ENCODE results near the gene LRP3. TPM values are rescaled to one million over a fixed set of nuclear protein-coding genes. Genes with fewer than 3 reads are reported as not detected.

LRP3 gene
- polyA plus RNA-seq, 1 donor from 2014 or later = 60.1 TPM

GRCh38 chr19:33168528-33168927 is 25.6 kb upstream of the LRP3 start:
- TF ChIP-seq REST (IDR thresholded peaks at IDR 0.05; ENCODE audit: borderline replicate concordance) (no peak), TAF1 (IDR thresholded peaks at IDR 0.05; ENCODE audit: low read depth) (no peak)
- Histone ChIP-seq H3F3A (ENCODE audit: insufficient read depth, low read length, poor library complexity, severe bottlenecking) (no peaks in the 10 kb centered on the region), H3K9me3 (ENCODE audit: low read length) (peaks cover 5% of the 10 kb centered on the region), H3K4me2 (ENCODE audit: low read length) (no peak overlapping the region), H3K27me3 (ENCODE audit: insufficient read depth, low read depth, low read length) (no peaks in the 10 kb centered on the region), H3K27ac (ENCODE audit: low read length) (no peak overlapping the region), H3K9ac (ENCODE audit: low read length) (no peak overlapping the region), H3K9me2 (ENCODE audit: insufficient read depth, low read length) (no peaks in the 10 kb centered on the region), H3K4me3 (ENCODE audit: low read length) (no peak overlapping the region), H4K20me1 (ENCODE audit: insufficient read depth) (no peaks in the 10 kb centered on the region), H3K36me3 (ENCODE audit: insufficient read depth, low read length) (no peaks in the 10 kb centered on the region), H3K79me2 (replicated peaks; ENCODE audit: insufficient read depth, low read length) (no peaks in the 10 kb centered on the region), H2AFZ (ENCODE audit: low read depth, low read length) (no peak overlapping the region)

GRCh38 chr19:33171222-33171795 is 22.8 kb upstream of the LRP3 start:
- TF ChIP-seq MXI1 (conservative IDR thresholded peaks at IDR 0.05; ENCODE audit: poor library complexity, severe bottlenecking) (no peak), EP300 (conservative IDR thresholded peaks at IDR 0.05; ENCODE audit: poor library complexity, severe bottlenecking) (no peak), RAD21 (conservative IDR thresholded peaks at IDR 0.05) (no peak), CTCF (IDR thresholded peaks at IDR 0.05; ENCODE audit: poor library complexity, severe bottlenecking) (no peak), POLR2AphosphoS5 (IDR thresholded peaks at IDR 0.05) (no peak)
- H3K9ac ChIP-seq (ENCODE audit: low read length) = no peak overlapping the region
- H3K9me2 ChIP-seq (ENCODE audit: insufficient read depth, low read length) = no peaks in the 10 kb centered on the region
- peaks cover 5% of the 10 kb centered on the region for H3K9me3 ChIP-seq (ENCODE audit: low read length)
- no peaks in the 10 kb centered on the region for H3K79me2 ChIP-seq (replicated peaks; ENCODE audit: insufficient read depth, low read length)
- H3F3A ChIP-seq (ENCODE audit: insufficient read depth, low read length, poor library complexity, severe bottlenecking) = no peaks in the 10 kb centered on the region
- no peaks in the 10 kb centered on the region for H3K27me3 ChIP-seq (ENCODE audit: insufficient read depth, low read depth, low read length)
- no peak overlapping the region for H3K4me2 ChIP-seq (ENCODE audit: low read length)
- H3K4me3 ChIP-seq (ENCODE audit: low read length) = no peak overlapping the region
- H3K27ac ChIP-seq (ENCODE audit: low read length) = no peak overlapping the region
- no peaks in the 10 kb centered on the region for H3K36me3 ChIP-seq (ENCODE audit: insufficient read depth, low read length)
- no peaks in the 10 kb centered on the region for H4K20me1 ChIP-seq (ENCODE audit: insufficient read depth)
- no peak overlapping the region for H2AFZ ChIP-seq (ENCODE audit: low read depth, low read length)

- Histone ChIP-seq H3K9ac (ENCODE audit: low read length) (no peak overlapping the region), H3F3A (ENCODE audit: insufficient read depth, low read length, poor library complexity, severe bottlenecking) (no peaks in the 10 kb centered on the region), H3K9me2 (ENCODE audit: insufficient read depth, low read length) (no peaks in the 10 kb centered on the region), H3K4me2 (ENCODE audit: low read length) (no peak overlapping the region), H3K79me2 (replicated peaks; ENCODE audit: insufficient read depth, low read length) (no peaks in the 10 kb centered on the region), H4K20me1 (ENCODE audit: insufficient read depth) (no peaks in the 10 kb centered on the region), H2AFZ (ENCODE audit: low read depth, low read length) (no peak overlapping the region), H3K36me3 (ENCODE audit: insufficient read depth, low read length) (no peaks in the 10 kb centered on the region), H3K27ac (ENCODE audit: low read length) (no peak overlapping the region), H3K9me3 (ENCODE audit: low read length) (peaks cover 5% of the 10 kb centered on the region), H3K27me3 (ENCODE audit: insufficient read depth, low read depth, low read length) (no peaks in the 10 kb centered on the region), H3K4me3 (ENCODE audit: low read length) (no peak overlapping the region)
- no peak for TF ChIP-seq REST (IDR thresholded peaks at IDR 0.05; ENCODE audit: borderline replicate concordance)
- TF ChIP-seq POLR2AphosphoS5 (IDR thresholded peaks at IDR 0.05) = no peak
- TF ChIP-seq EP300 (conservative IDR thresholded peaks at IDR 0.05; ENCODE audit: poor library complexity, severe bottlenecking) = no peak
- no peak for TF ChIP-seq EZH2 (IDR thresholded peaks at IDR 0.05; ENCODE audit: borderline replicate concordance, insufficient read depth, low read length, poor library complexity, severe bottlenecking)
- TF ChIP-seq RAD21 (conservative IDR thresholded peaks at IDR 0.05) = no peak
- no peak for TF ChIP-seq TAF1 (IDR thresholded peaks at IDR 0.05; ENCODE audit: low read depth)
- TF ChIP-seq CTCF (IDR thresholded peaks at IDR 0.05; ENCODE audit: poor library complexity, severe bottlenecking) = no peak
- TF ChIP-seq SMC3 (conservative IDR thresholded peaks at IDR 0.05; ENCODE audit: poor library complexity) = no peak
- no peak for TF ChIP-seq MXI1 (conservative IDR thresholded peaks at IDR 0.05; ENCODE audit: poor library complexity, severe bottlenecking)
Measured at GRCh38 chr19:33171916-33172359, 22.2 kb upstream of the LRP3 start.

Data from neural cell (in vitro differentiated cells).